ENCODE results near the gene KCNQ5.

DNA sequence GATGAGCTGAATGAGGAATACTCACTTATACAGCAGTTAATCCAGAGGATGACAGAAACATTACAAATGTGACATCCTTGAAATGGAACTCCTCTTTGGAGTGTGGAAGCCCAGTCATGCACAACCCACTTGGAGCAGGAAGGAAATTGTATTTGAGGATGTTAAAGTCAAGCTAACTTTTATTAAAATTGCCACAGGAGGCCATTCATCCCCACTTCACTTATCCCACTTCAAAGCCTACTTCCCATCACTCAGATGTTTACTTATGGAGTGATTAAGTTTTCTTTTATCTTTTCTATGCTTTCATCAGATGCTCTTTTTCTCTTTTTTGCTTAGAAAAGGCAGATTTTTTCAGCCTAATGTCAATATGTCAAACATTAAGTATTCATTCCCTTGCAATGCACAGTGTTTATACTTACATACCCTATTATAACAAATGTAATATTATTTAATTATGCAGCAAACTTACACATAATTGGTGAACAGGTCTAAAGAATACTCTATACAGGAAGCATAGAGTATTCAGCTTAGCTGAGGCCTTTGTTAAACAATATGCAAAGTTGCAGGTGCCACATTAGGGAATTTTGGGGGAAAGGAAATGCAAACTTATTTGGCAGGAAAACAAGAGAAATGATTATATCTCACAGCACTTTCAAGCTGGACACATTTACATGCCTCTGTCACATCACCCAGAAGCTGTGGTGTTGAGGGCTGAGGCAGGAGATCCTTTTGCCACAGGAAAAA, 454.5 kb downstream of the KCNQ5 start:
- TF ChIP-seq, protein P1, sequence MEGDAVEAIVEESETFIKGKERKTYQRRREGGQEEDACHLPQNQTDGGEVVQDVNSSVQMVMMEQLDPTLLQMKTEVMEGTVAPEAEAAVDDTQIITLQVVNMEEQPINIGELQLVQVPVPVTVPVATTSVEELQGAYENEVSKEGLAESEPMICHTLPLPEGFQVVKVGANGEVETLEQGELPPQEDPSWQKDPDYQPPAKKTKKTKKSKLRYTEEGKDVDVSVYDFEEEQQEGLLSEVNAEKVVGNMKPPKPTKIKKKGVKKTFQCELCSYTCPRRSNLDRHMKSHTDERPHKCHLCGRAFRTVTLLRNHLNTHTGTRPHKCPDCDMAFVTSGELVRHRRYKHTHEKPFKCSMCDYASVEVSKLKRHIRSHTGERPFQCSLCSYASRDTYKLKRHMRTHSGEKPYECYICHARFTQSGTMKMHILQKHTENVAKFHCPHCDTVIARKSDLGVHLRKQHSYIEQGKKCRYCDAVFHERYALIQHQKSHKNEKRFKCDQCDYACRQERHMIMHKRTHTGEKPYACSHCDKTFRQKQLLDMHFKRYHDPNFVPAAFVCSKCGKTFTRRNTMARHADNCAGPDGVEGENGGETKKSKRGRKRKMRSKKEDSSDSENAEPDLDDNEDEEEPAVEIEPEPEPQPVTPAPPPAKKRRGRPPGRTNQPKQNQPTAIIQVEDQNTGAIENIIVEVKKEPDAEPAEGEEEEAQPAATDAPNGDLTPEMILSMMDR (IDR thresholded peaks at IDR 0.05) = no peak
- TF ChIP-seq EP300 (IDR thresholded peaks at IDR 0.05) = no peak
- TF ChIP-seq POLR2A (IDR thresholded peaks at IDR 0.05) = no peak
